Uterus (tissue), 4 donors: ENCODE measurements around the gene VPS52. TPM values are rescaled to one million over a fixed set of nuclear protein-coding genes. Genes with fewer than 3 reads are reported as not detected.
"Not testable (repeated sequence)": the region's sequence is repeated elsewhere in the genome, so short reads cannot be mapped to it uniquely, and the experiment has no call there.

ENCODE experiments used
- DNase-seq, 2 donors: peaks; one replicate each; pipeline ENCODE4 v3.0.0-alpha.2; 2019 to 2020
- H3K27ac ChIP-seq, 2 donors: fragments of 200-600 bp; sonication (generic); 1 replicate in 1 of 2; 2 replicates in 1 of 2; pipeline ENCODE4 v1.5.1; 2016 to 2018
- H3K27me3 ChIP-seq, 2 donors: fragments of 200-600 bp; sonication (generic); one replicate each; pipeline ENCODE4 v1.5.1; 2018 to 2019; ENCODE audit warnings: control low read depth in 1 of 2
- H3K36me3 ChIP-seq, 2 donors: fragments of 200-600 bp; sonication (generic); one replicate each; pipeline ENCODE4 v1.5.1; 2019; ENCODE audit warnings: control low read depth in 1 of 2
- H3K4me1 ChIP-seq, 2 donors: fragments of 200-600 bp; sonication (generic); one replicate each; pipeline ENCODE4 v1.5.1; 2018 to 2019; ENCODE audit warnings: control low read depth in 1 of 2
- H3K4me3 ChIP-seq, 2 donors: fragments of 200-600 bp; sonication (generic); 1 replicate in 1 of 2; 2 replicates in 1 of 2; pipeline ENCODE4 v1.5.1; 2018 to 2019; ENCODE audit warnings: mild to moderate bottlenecking in 1 of 2
- H3K9me3 ChIP-seq, 2 donors: fragments of 200-600 bp; sonication (generic); one replicate each; pipeline ENCODE4 v1.5.1; 2019; ENCODE audit warnings: control low read depth in 1 of 2
- POLR2A ChIP-seq, 2 donors: fragments of 450-650 bp; IDR thresholded peaks; one replicate each; pipeline ENCODE4 v1.6.1; 2016; ENCODE audit warnings: antibody characterized with exemption in 2 of 2, mild to moderate bottlenecking in 1 of 2, moderate library complexity in 1 of 2
- intact Hi-C: fragments of 100-400 bp; cut with DNase I; formaldehyde crosslinking; loops from one replicate; pipeline ENCODE4 v1.15.1; 2023; ENCODE audit warnings: low total_unique reads
- total RNA-seq, 4 donors: library from RNA; depleted of rRNA in 3 of 4; stranded (reverse); fragments of >200 nt in 3 of 4; gene quantifications; one replicate each; pipeline versions ENCODE4 v1.1.0 to v1.2.4, GENCODE V29; 2014 to 2023
- TF ChIP-seq, protein P1 (sequence below), 4 experiments: fragments of 200-600 bp in 2 of 4; fragments of 450-650 bp in 2 of 4; sonication (generic) in 2 of 4; IDR thresholded peaks; one replicate each; pipeline ENCODE4 v1.5.1; 2016 to 2019; ENCODE audit warnings: antibody characterized with exemption in 4 of 4, mild to moderate bottlenecking in 2 of 4, moderate library complexity in 1 of 4
- donor health status: DM: yes; HTN: yes; CAD: no.

Gene VPS52
- total RNA-seq, 4 donors from 2014 or later, result 12.8 to 58.4 (median 37.5) TPM

DNA sequence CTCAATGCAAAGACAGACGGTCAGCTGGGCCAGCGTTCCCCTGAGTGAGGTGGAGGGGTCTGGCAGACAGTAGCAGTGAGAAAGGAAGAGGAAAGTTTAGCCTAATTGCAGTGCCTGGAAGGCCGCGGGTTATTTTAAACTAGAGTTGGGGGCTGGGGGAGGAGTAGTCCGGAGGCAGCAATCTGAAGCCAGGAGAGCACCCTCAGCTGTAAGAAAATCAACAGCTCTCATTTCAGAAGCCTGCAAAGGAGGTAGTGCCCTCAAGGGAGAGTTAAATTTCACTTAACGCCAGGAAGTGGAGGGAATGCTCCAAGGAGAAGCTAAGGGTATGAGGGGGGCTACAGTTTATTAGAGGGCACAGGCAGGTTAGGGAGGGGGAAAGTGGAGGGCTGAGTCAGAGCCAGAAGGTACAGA is 36.4 kb downstream of the VPS52 start:
- intact Hi-C loops, result no loop called here
- Histone ChIP-seq H3K9me3 (no peaks in the 10 kb centered on the region), H3K27ac (no peak overlapping the region), H3K4me1 (no peaks in the 10 kb centered on the region), H3K4me3 (no peak overlapping the region), H3K36me3 (no peaks in the 10 kb centered on the region), H3K27me3 (no peaks in the 10 kb centered on the region)
- no peak for DNase-seq
- TF ChIP-seq POLR2A (IDR thresholded peaks at IDR 0.05), result no peak
- TF ChIP-seq, protein P1, sequence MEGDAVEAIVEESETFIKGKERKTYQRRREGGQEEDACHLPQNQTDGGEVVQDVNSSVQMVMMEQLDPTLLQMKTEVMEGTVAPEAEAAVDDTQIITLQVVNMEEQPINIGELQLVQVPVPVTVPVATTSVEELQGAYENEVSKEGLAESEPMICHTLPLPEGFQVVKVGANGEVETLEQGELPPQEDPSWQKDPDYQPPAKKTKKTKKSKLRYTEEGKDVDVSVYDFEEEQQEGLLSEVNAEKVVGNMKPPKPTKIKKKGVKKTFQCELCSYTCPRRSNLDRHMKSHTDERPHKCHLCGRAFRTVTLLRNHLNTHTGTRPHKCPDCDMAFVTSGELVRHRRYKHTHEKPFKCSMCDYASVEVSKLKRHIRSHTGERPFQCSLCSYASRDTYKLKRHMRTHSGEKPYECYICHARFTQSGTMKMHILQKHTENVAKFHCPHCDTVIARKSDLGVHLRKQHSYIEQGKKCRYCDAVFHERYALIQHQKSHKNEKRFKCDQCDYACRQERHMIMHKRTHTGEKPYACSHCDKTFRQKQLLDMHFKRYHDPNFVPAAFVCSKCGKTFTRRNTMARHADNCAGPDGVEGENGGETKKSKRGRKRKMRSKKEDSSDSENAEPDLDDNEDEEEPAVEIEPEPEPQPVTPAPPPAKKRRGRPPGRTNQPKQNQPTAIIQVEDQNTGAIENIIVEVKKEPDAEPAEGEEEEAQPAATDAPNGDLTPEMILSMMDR (IDR thresholded peaks at IDR 0.05), result no peak

DNA sequence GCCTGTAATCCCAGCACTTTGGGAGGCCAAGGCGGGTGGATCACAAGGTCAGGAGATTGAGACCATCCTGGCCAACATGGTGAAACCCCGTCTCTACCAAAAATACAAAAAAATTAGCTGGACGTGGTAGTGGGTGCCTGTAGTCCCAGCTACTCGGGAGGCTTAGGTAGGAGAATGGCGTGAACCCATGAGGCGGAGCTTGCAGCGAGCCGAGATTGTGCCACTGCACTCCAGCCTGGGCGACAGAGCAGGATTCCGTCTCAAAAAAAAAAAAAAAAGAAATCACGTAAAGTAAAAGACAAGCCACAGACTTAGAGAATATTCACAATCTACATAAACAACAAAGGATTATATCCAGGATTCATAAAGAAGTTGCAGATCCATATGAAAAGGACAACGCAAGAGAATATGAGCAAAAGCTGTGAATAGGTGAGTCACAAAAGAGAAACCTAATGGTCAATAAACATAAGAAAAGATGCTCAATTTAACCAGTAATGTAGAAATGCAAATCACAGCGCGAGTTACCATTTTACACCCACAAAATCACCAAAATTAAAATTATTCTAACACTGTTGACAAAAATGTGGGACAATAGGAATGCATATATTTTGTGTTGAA is 45.1 kb downstream of the VPS52 start:
- H3K9me3 ChIP-seq, intact Hi-C loops: not testable (repeated sequence)

DNA sequence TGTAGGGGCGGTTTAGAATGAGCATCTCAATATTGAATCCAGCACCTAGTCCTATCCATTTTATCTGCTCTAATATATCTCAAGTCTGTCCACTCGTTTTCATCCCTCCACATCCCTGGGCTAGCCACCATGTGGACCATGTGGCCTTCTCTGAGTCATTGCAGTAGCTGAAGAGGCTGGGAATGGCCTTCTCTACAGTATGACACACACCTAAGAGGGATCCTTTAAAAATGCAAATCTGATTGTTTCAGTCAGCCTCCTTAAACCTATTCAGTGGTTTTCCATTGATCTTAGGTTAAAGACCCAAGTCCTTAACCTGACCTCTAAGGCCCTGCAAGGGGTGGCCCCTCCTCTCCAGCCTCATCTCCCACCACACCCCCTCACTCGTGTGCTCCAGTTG is 54.0 kb downstream of the VPS52 start:
- H3K27ac ChIP-seq, result no peak overlapping the region
- intact Hi-C loops, result no loop called here
- H3K9me3 ChIP-seq, result no peaks in the 10 kb centered on the region
- TF ChIP-seq POLR2A (IDR thresholded peaks at IDR 0.05), result no peak
- TF ChIP-seq, protein P1 (IDR thresholded peaks at IDR 0.05), result no peak
- no peak for DNase-seq
- no peak overlapping the region for H3K4me3 ChIP-seq
- no peaks in the 10 kb centered on the region for H3K4me1 ChIP-seq
- no peaks in the 10 kb centered on the region for H3K27me3 ChIP-seq
- no peaks in the 10 kb centered on the region for H3K36me3 ChIP-seq

More for the DNA sequence above, 45.1 kb downstream of the VPS52 start:
- H3K4me1 ChIP-seq, H3K36me3 ChIP-seq, H3K4me3 ChIP-seq, DNase-seq, H3K27me3 ChIP-seq, H3K27ac ChIP-seq: not testable (repeated sequence)

DNA sequence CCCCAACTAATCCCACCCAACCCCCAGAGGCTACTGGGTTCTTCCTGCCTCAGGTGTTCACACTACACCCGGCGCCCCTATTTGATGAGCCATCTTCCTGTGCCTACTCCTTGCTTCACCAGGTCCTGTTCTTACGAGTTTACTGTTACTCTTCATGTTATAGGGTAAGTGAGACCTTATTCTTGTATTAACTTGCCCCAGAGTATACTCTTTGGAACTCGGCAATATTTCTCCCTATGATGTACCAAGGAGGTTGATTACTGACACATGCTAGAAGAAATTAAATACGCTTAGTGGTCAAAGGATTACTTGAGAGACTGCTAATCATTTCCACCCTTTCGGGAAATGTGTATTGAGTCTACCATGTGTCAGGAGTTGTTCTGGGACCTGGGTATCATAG is 54.4 kb downstream of the VPS52 start:
- no peaks in the 10 kb centered on the region for H3K36me3 ChIP-seq
- TF ChIP-seq POLR2A (IDR thresholded peaks at IDR 0.05), result no peak
- TF ChIP-seq, protein P1 (IDR thresholded peaks at IDR 0.05), result no peak
- H3K4me3 ChIP-seq, result no peak overlapping the region
- H3K27me3 ChIP-seq, result no peaks in the 10 kb centered on the region
- no peaks in the 10 kb centered on the region for H3K4me1 ChIP-seq
- no peak for DNase-seq
- intact Hi-C loops, result no loop called here
- no peaks in the 10 kb centered on the region for H3K9me3 ChIP-seq
- no peak overlapping the region for H3K27ac ChIP-seq

DNA sequence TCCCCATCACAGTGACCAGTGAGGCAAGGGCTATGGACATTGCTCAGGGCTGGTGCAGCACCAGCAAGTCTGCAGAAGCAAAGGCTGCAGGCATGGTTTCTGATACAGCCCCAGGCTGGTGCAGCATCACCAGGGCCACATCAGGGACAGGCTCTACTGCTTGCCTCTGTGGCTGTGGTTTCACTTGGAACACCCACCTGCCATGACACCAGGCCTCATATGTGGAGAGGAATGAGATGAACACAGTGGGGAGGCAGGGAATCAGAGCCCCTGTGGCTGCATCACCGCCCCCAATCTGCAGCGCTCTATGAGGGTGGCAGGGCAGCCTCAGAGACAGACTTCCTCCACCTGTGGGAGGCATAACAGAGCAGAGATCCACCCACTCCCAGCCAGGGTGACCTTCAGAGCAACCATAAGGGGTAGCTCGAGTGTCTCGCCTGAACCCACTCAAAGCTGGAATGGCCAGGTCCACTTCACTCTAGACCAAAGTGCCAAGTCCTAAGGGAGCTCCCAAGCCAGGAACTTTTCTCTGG is 55.5 kb downstream of the VPS52 start:
- Histone ChIP-seq H3K27me3 (no peaks in the 10 kb centered on the region), H3K36me3 (no peaks in the 10 kb centered on the region), H3K9me3 (no peaks in the 10 kb centered on the region), H3K27ac (no peak overlapping the region), H3K4me3 (no peak overlapping the region), H3K4me1 (no peaks in the 10 kb centered on the region)
- intact Hi-C loops, result no loop called here
- DNase-seq, result no peak
- TF ChIP-seq, protein P1 (IDR thresholded peaks at IDR 0.05), result no peak
- no peak for TF ChIP-seq POLR2A (IDR thresholded peaks at IDR 0.05)
